CD14-positive monocyte (primary cell): ENCODE measurements around the gene LRRFIP1. TPM values are rescaled to one million over a fixed set of nuclear protein-coding genes. Genes with fewer than 3 reads are reported as not detected.
A peak's percentile ranks its signal among the peaks of the same experiment; 100 is the strongest.

ENCODE experiments used
- DNase-seq, 3 donors: peaks; one replicate each; pipeline ENCODE4 v3.0.0-alpha.2; 2011 to 2022
- H2AFZ ChIP-seq: 2 replicates; pipeline ENCODE4 v1.6.0; 2012; ENCODE audit warnings: mild to moderate bottlenecking, low read depth, low read length, inconsistent platforms; ENCODE audit not compliant: insufficient read depth, poor library complexity, severe bottlenecking
- H3K27ac ChIP-seq, 2 donors: 1 replicate in 1 of 2; 2 replicates in 1 of 2; pipeline ENCODE4 v1.5.1; 2012 to 2013; ENCODE audit warnings: low read length in 2 of 2, control low read depth in 1 of 2, inconsistent platforms in 1 of 2, low read depth in 1 of 2, mild to moderate bottlenecking in 1 of 2
- H3K27me3 ChIP-seq, 2 donors: one replicate each; pipeline versions ENCODE4 v1.6.0 to v1.6.1; 2011 to 2013; ENCODE audit warnings: low read length in 2 of 2; ENCODE audit not compliant: control insufficient read depth in 2 of 2, insufficient read depth in 2 of 2
- H3K36me3 ChIP-seq, 2 donors: replicated peaks in 1 of 2; 1 replicate in 1 of 2; 2 replicates in 1 of 2; pipeline versions ENCODE4 v1.5.1 to v1.6.1; 2012 to 2013; ENCODE audit warnings: low read length in 2 of 2, control low read depth in 1 of 2, inconsistent platforms in 1 of 2, mild to moderate bottlenecking in 1 of 2; ENCODE audit not compliant: insufficient read depth in 2 of 2, control insufficient read depth in 1 of 2
- H3K4me1 ChIP-seq, 2 donors: 1 replicate in 1 of 2; 2 replicates in 1 of 2; pipeline versions ENCODE4 v1.5.1 to v1.6.1; 2012 to 2013; ENCODE audit warnings: low read length in 2 of 2, control low read depth in 1 of 2, inconsistent platforms in 1 of 2, mild to moderate bottlenecking in 1 of 2, moderate library complexity in 1 of 2; ENCODE audit not compliant: insufficient read depth in 2 of 2, control insufficient read depth in 1 of 2
- H3K4me2 ChIP-seq: replicated peaks from 2 replicates; pipeline ENCODE3; 2012; ENCODE audit warnings: low read length, moderate library complexity, mild to moderate bottlenecking; ENCODE audit not compliant: poor library complexity, severe bottlenecking; ENCODE audit errors: extremely low read depth
- H3K4me3 ChIP-seq, 3 experiments: fragments of 200-600 bp in 1 of 3; sonication (generic) in 1 of 3; replicated peaks in 1 of 3; 1 replicate in 2 of 3; 2 replicates in 1 of 3; pipeline ENCODE4 v1.5.1; 2011 to 2013; ENCODE audit warnings: low read length in 3 of 3, mild to moderate bottlenecking in 3 of 3, control low read depth in 2 of 3, low read depth in 2 of 3, inconsistent platforms in 1 of 3, moderate library complexity in 1 of 3
- H3K79me2 ChIP-seq: 2 replicates; pipeline ENCODE4 v1.6.0; 2012; ENCODE audit warnings: mild to moderate bottlenecking, control low read depth, inconsistent platforms, low read length, moderate library complexity; ENCODE audit not compliant: insufficient read depth
- H3K9ac ChIP-seq: 2 replicates; pipeline ENCODE4 v1.6.0; 2017; ENCODE audit warnings: low read length, mild to moderate bottlenecking; ENCODE audit not compliant: insufficient read depth, poor library complexity, severe bottlenecking
- H3K9me3 ChIP-seq, 2 donors: replicated peaks in 1 of 2; 1 replicate in 1 of 2; 2 replicates in 1 of 2; pipeline versions ENCODE4 v1.5.1 to v1.6.1; 2012 to 2013; ENCODE audit warnings: low read length in 2 of 2, control low read depth in 1 of 2; ENCODE audit not compliant: control insufficient read depth in 1 of 2, insufficient read depth in 1 of 2
- H4K20me1 ChIP-seq: 2 replicates; pipeline ENCODE4 v1.6.0; 2012; ENCODE audit warnings: mild to moderate bottlenecking, low read length, control low read depth, moderate library complexity; ENCODE audit not compliant: insufficient read depth
- H3K27ac Mint-ChIP-seq, 7 donors: one replicate each; pipeline ENCODE4 v1.8.0; 2020; ENCODE audit warnings: mild to moderate bottlenecking in 7 of 7, mixed read lengths in 7 of 7, moderate library complexity in 6 of 7, inconsistent platforms in 2 of 7
- H3K27me3 Mint-ChIP-seq, 3 donors: one replicate each; pipeline ENCODE4 v1.8.0; 2021 to 2022; ENCODE audit warnings: low read depth in 3 of 3, mild to moderate bottlenecking in 3 of 3, mixed read lengths in 3 of 3, moderate library complexity in 3 of 3, inconsistent platforms in 1 of 3
- H3K36me3 Mint-ChIP-seq, 2 donors: one replicate each; pipeline ENCODE4 v1.8.0; 2020; ENCODE audit warnings: mixed read lengths in 2 of 2, inconsistent platforms in 1 of 2, mild to moderate bottlenecking in 1 of 2
- H3K4me1 Mint-ChIP-seq: one replicate; pipeline ENCODE4 v1.8.0; 2020; ENCODE audit warnings: mild to moderate bottlenecking, mixed read lengths
- H3K4me3 Mint-ChIP-seq, 2 donors: one replicate each; pipeline ENCODE4 v1.8.0; 2020; ENCODE audit warnings: mild to moderate bottlenecking in 2 of 2, mixed read lengths in 2 of 2, moderate library complexity in 1 of 2
- H3K9me3 Mint-ChIP-seq, 7 donors: one replicate each; pipeline ENCODE4 v1.8.0; 2020 to 2022; ENCODE audit warnings: mixed read lengths in 7 of 7, mild to moderate bottlenecking in 6 of 7, moderate library complexity in 6 of 7, inconsistent platforms in 2 of 7
- CTCF ChIP-seq: fragments of 200-600 bp; IDR thresholded peaks from one replicate; pipeline ENCODE4 v1.8.0; 2022; ENCODE audit warnings: antibody characterized with exemption, mild to moderate bottlenecking
- whole genome bisulfite sequencing: methylation state at CpG from one replicate; pipeline ENCODE4 v1.1.5; 2013; ENCODE audit warnings: missing lambda C conversion rate; ENCODE audit not compliant: insufficient coverage; 5-methylcytosine and 5-hydroxymethylcytosine counted together
- intact Hi-C, 2 donors: fragments of 100-400 bp; cut with micrococcal nuclease; formaldehyde crosslinking; loops; one replicate each; pipeline versions ENCODE4 v1.15.0 to v1.15.1; 2023
- polyA plus RNA-seq, 3 donors: library from polyadenylated mRNA; depleted of rRNA in 1 of 3; unstranded in 2 of 3; stranded (reverse) in 1 of 3; fragments of 300-500 nt in 2 of 3; fragments of >200 nt in 1 of 3; fragmentation: Illumina TruSeq in 2 of 3; gene quantifications; 1 replicate in 2 of 3; 2 replicates in 1 of 3; pipeline ENCODE4 v1.2.3, GENCODE V29; 2012 to 2021

LRRFIP1 gene
- polyA plus RNA-seq, 3 donors: 67.3 to 148 (median 98.3) TPM

GRCh38 chr2:237585590-237586221 lies 41.7 kb upstream of the LRRFIP1 start:
- Histone ChIP-seq H3K9me3 (no peaks in the 10 kb centered on the region), H2AFZ (no peak overlapping the region), H4K20me1 (no peaks in the 10 kb centered on the region), H3K27me3 (no peaks in the 10 kb centered on the region), H3K27ac (no peak overlapping the region), H3K36me3 (no peaks in the 10 kb centered on the region), H3K4me3 (no peak overlapping the region), H3K79me2 (no peaks in the 10 kb centered on the region), H3K4me2 (no peak overlapping the region), H3K4me1 (peaks cover under 1 to 3% of the 10 kb centered on the region in 2 donors), H3K9ac (no peak overlapping the region)
- Mint-ChIP-seq H3K36me3 (no peaks in the 10 kb centered on the region), H3K4me3 (no peak overlapping the region), H3K27ac (peak overlapping the region in 1 of 7 donors; percentile 43), H3K9me3 (peaks cover 0 to 3% (median 0%) of the 10 kb centered on the region in 7 donors), H3K27me3 (peaks cover 4 to 7% (median 5%) of the 10 kb centered on the region in 3 donors), H3K4me1 (peaks cover 2% of the 10 kb centered on the region)
- TF ChIP-seq CTCF: no peak
- intact Hi-C loops: no loop called here
- 94% methylated on average over 13 of the region's 15 CpGs for WGBS
- DNase-seq: no peak

DNA sequence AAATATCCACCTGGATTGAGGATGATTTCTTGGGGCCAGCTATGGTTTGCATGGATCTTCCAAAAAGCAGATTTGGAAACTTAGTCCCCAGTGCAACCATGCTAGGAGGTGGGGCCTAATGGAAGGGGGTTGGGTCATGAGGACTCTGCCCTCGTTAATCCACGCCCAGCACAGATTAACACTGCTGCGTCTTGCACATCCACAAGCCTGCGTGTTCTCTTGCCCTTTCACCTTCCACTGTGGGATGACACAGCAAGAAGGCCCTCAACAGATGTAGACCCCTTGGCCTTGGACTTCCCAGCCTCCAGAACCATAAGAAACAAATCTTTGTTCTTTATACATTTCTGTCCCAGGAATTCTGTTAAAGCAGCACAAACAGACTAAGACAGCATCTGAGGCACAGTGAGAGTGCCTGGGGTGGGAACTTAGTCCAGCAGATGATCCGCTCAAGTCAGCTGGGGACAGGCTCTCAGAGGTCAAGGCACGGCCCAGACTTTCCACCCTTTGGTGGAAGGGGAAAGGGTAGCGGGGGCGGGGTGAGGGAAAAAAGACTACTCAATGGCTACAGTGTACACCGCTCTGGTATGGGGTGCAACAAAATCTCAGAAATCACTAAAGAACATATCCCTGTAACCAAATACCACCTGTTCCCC lies 39.2 kb upstream of the LRRFIP1 start:
- WGBS: 89% methylated on average over 4 of the region's 9 CpGs
- no peaks in the 10 kb centered on the region for H3K79me2 ChIP-seq
- no peak overlapping the region for H3K4me3 ChIP-seq
- H3K4me1 ChIP-seq: peaks cover 12 to 15% of the 10 kb centered on the region in 2 donors
- TF ChIP-seq CTCF: no peak
- H3K27ac Mint-ChIP-seq: no peak overlapping the region
- peaks cover 0 to 6% (median 0%) of the 10 kb centered on the region in 7 donors for H3K9me3 Mint-ChIP-seq
- no peak overlapping the region for H3K9ac ChIP-seq
- H3K36me3 ChIP-seq: no peaks in the 10 kb centered on the region
- no peaks in the 10 kb centered on the region for H3K9me3 ChIP-seq
- H3K36me3 Mint-ChIP-seq: no peaks in the 10 kb centered on the region
- H2AFZ ChIP-seq: no peak overlapping the region
- peaks cover 14% of the 10 kb centered on the region for H3K4me1 Mint-ChIP-seq
- H3K27me3 ChIP-seq: no peaks in the 10 kb centered on the region
- intact Hi-C loops: no loop called here
- no peak overlapping the region for H3K4me2 ChIP-seq
- no peak overlapping the region for H3K4me3 Mint-ChIP-seq
- DNase-seq: no peak
- no peak overlapping the region for H3K27ac ChIP-seq
- peaks cover 5 to 7% (median 7%) of the 10 kb centered on the region in 3 donors for H3K27me3 Mint-ChIP-seq
- no peaks in the 10 kb centered on the region for H4K20me1 ChIP-seq
